ENCODE measurements around the gene ARL8B.

The ARL8B gene

DNA sequence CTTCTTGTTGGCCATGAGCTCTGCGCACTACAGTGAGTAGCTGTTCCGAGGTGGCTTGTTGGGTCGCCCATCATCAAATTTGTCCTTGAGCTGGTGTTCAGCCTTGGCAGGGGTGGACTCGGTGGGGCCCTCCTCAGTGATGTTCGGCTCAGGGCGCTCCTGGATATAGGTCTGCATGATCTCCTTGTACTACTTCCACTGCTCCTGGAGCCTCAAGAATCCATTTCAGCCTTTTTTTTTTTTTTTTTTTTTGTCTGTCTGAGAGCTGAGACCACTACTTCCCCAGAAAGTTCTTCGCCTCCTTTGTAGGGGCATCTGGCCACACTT, 39.3 kb upstream of the ARL8B start:
- no peak overlapping the region for H3K27ac ChIP-seq
- TF ChIP-seq CTCF (conservative IDR thresholded peaks at IDR 0.05; ENCODE audit: low read depth): no peak
- no peak for DNase-seq (ENCODE audit: low spot score)
- ChIA-PET POLR2A (ENCODE audit: low non-redundant PET) (no interaction called here), CTCF (no interaction called here)

- no peak for DNase-seq (ENCODE audit: low spot score)
- no peak for TF ChIP-seq CTCF (conservative IDR thresholded peaks at IDR 0.05; ENCODE audit: low read depth)
- CTCF ChIA-PET: no interaction called here
- H3K27ac ChIP-seq: no peak overlapping the region
- POLR2A ChIA-PET (ENCODE audit: low non-redundant PET): no interaction called here
These were observed 37.9 kb upstream of the ARL8B start for GRCh38 chr3:5084224-5084623.

DNA sequence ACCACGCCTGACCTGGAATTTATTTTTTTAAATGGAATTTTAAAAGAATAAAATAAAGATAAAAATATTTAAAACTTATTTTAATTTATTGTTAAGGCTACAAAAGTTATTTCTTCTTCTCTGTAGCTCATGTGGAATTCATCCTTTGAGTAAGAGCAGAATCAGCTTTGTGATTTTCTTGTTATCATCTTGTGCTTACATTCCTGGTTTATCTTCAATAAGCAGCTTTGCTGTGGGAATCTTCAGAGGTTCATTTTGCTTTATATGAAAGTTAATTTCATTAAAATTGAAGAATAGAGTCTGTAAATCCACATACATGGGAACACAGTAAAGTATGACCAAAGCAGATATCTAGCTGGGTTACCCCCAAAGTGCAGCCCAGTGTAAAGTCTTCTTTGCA, 35.4 kb upstream of the ARL8B start:
- ChIA-PET CTCF (interaction anchor here (0.6 kb wide), 1 partner anchor 248 kb away, joined by 3 read pairs; no protein-coding TSS in a partner anchor), POLR2A (ENCODE audit: low non-redundant PET) (no interaction called here)
- DNase-seq (ENCODE audit: low spot score): no peak
- no peak for TF ChIP-seq CTCF (conservative IDR thresholded peaks at IDR 0.05; ENCODE audit: low read depth)
- H3K27ac ChIP-seq: no peak overlapping the region

DNA sequence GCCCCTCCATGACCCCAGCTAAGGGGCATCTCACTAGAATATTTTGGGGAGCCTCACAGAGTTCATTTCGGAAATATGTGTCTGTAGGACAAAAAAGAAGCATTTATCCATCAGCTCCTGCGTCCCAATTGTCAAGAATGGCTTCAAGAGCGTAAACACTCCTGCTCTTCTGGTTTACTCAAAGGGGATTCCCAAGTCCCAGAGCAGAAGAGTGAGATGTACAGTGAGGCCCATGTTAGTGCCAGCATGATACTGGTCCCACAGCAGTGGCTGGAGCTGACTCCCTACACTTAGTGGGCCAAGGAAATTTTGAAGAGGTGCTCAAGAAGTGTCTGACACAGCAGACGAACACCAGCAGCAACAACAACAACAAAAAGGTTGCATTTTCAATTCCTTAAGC, 34.9 kb upstream of the ARL8B start:
- no peak overlapping the region for H3K27ac ChIP-seq
- CTCF ChIA-PET: interaction anchor here (0.6 kb wide), 1 partner anchor 247 kb away, joined by 3 read pairs; no protein-coding TSS in a partner anchor
- DNase-seq (ENCODE audit: low spot score): no peak

GRCh38 chr3:5090197-5090596, 31.9 kb upstream of the ARL8B start:
- no peak for TF ChIP-seq CTCF (conservative IDR thresholded peaks at IDR 0.05; ENCODE audit: low read depth)
- ChIA-PET CTCF (no interaction called here), POLR2A (ENCODE audit: low non-redundant PET) (no interaction called here)
- DNase-seq (ENCODE audit: low spot score): no peak
- H3K27ac ChIP-seq: no peak overlapping the region

More for the DNA sequence above, 34.9 kb upstream of the ARL8B start:
- POLR2A ChIA-PET (ENCODE audit: low non-redundant PET): no interaction called here
- TF ChIP-seq CTCF (conservative IDR thresholded peaks at IDR 0.05; ENCODE audit: low read depth): no peak

- POLR2A ChIA-PET (ENCODE audit: low non-redundant PET): no interaction called here
- TF ChIP-seq CTCF (conservative IDR thresholded peaks at IDR 0.05; ENCODE audit: low read depth): no peak
- CTCF ChIA-PET: no interaction called here
- no peak overlapping the region for H3K27ac ChIP-seq
- peak; percentile 27 for DNase-seq (ENCODE audit: low spot score)
These were observed 30.1 kb upstream of the ARL8B start for GRCh38 chr3:5092018-5092417.

DNA sequence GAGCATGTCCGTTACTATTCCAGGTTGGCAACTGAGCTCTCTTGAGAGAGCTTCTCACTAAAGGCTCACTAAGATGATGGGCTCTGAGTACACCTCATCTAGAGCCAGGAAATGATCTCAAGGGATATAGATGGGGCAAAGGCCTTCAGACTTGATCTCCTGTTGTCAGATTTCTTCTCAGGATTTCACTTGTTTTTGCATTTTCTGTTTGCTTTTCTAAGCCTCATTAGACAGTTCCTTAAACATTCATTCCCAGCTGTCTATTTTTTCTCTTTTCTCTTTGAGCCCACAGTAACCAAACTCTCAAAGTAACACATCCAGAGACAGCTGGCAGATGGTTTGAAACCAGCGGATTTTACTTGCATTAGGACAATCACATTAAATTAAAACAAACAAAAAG, 28.4 kb upstream of the ARL8B start:
- ChIA-PET CTCF (no interaction called here), POLR2A (ENCODE audit: low non-redundant PET) (no interaction called here)

More for the DNA sequence above, 28.4 kb upstream of the ARL8B start:
- H3K27ac ChIP-seq: no peak overlapping the region
- no peak for TF ChIP-seq CTCF (conservative IDR thresholded peaks at IDR 0.05; ENCODE audit: low read depth)
- DNase-seq (ENCODE audit: low spot score): no peak
